GM19467 (cell line): Measurements from ENCODE around the gene MYO7A.

ENCODE experiments used
- ATAC-seq: cut with Tn5 transposase; IDR thresholded peaks from one replicate; pipeline ENCODE4 v1.9.1; 2021; ENCODE audit warnings: mild to moderate bottlenecking, moderate library complexity; ENCODE audit not compliant: unreplicated experiment

The MYO7A gene

GRCh38 chr11:77211594-77212251 is 83.7 kb downstream of the MYO7A start:
- no peak for ATAC-seq

DNA sequence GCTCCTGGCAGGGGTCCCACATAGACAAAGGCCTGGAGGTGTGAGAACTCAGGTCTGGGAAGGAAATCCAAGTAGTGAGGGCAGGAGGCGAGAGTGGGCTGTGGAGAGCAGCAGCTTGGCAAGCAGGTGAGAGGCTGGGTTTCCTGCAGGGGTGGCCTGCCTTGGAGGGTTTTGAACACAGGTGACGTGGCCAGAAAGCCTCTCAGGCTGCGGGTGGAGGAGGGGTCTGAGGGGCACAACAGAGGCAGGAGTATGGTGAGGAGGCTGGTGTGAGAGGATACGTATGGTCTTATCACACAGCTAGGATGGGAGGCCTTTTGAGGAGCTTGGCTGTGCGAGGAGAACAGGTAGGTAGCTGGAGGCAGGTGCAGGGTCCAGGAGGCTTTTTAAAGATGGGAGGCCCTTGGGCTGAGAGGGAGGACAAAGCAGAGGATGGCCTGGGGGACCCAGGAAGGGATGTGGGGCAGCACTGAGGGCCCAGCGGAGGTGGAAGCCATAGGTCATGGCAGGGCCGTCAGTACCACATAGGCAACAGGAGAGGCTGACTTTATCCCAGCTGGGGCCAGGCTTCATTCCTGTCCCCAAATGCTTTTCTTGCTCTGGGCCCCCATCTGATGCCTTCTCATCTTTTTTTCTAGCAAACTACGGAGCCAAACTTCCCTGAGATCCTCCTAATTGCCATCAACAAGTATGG is 84.4 kb downstream of the MYO7A start:
- no peak for ATAC-seq

- no peak for ATAC-seq
These were observed 85.1 kb downstream of the MYO7A start for GRCh38 chr11:77213029-77213579.

DNA sequence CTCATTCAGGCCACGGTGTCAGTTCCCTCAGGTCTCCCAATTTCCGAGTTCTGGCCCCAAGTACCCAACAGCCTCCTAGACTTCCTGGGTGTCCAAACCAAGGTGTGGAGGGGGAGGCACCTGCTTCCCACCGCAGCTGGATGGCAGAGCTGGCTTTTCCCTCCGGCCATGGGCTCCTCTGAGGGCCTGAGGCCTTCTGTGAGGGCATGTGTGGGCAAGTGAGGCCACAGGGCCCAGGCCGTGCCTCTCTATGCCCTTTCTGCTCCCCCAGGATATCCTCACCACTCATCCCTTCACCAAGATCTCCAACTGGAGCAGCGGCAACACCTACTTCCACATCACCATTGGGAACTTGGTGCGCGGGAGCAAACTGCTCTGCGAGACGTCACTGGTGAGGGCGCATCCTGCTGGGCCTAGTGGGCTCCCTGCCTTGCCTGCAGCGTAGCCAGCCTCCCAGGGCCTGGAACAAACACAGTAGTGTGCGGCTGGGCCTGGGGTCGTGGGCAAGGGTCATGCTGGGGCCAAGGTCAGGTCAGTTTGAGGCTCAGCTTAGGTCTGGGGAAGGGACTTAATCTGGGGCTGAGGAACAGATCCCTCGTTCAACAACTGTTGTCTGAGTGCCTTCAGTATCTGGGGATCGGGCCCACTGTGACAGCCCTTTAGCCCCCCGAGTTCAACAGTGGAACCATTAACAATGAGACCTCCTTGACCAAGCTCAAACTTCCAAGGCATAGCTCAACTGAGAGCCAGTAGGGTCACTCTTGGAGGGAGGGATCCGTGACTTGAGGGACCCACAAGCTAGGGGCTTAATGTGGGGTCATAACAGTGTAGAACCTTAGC is 85.8 kb downstream of the MYO7A start:
- ATAC-seq, result no peak

GRCh38 chr11:77214557-77214956 is 86.5 kb downstream of the MYO7A start:
- ATAC-seq, result no peak

DNA sequence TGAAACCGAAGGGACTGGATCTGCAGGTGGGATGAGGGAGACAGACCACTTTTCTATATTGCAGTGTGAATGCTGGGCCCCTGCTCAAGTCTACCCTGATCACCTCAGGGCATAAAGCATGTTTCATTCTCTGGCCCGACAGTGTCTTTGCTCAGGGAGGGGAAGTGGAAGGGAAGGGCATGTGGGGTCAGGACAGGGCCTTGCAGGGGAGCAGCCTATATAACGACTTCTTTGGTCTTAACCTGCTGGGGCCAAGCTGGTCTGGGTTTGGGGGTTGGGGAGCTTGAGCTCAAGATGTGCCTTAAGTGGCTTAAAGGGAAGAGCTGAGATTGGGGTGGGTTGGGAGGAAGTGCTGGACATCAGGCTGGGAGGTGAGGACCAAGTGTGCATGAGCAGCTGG is 87.1 kb downstream of the MYO7A start:
- no peak for ATAC-seq

- ATAC-seq, result no peak
These were observed 89.1 kb downstream of the MYO7A start for GRCh38 chr11:77217156-77217555.

GRCh38 chr11:77223797-77224196 is 95.8 kb downstream of the MYO7A start:
- ATAC-seq, result no peak

DNA sequence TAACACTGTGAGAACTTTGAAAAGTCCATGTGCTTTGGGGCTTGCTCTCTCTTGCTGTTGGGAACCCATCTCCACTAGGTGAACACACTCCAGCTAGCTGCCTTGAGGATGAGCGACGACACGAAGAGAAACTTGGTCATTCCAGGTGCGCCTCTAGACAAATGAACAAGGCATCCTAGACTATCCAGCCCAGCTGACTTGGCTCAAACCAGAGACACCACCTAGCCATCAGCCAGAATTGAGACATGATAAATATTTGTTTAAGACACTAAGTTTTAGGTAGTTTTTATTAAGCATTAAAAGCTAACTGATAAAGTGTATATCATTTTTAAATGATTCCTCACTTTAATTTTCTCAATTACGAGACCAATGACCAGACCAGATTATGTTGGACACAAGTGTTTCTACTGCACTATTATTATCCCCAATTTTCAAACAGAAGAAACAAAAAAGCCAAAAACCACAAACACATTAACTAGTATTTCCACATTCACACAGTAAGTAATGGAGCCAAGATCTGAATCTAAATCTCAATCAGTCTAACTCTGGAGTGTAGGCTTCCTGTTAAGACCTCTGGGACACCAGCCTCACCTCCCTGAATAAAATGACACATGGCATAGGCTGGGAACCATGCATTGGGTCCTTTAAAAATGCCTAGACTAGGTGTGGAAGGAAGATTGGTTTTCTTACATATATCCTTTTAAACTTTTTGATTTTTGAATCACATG is 103.0 kb downstream of the MYO7A start:
- no peak for ATAC-seq

- no peak for ATAC-seq
These were observed 103.8 kb downstream of the MYO7A start for GRCh38 chr11:77231800-77232199.

- ATAC-seq, result no peak
These were observed 104.2 kb downstream of the MYO7A start for GRCh38 chr11:77232242-77232641.

GRCh38 chr11:77233011-77233410 is 105.0 kb downstream of the MYO7A start:
- no peak for ATAC-seq

- no peak for ATAC-seq
These were observed 108.9 kb downstream of the MYO7A start for GRCh38 chr11:77236901-77237300.

GRCh38 chr11:77244277-77245027 is 116.4 kb downstream of the MYO7A start:
- no peak for ATAC-seq

DNA sequence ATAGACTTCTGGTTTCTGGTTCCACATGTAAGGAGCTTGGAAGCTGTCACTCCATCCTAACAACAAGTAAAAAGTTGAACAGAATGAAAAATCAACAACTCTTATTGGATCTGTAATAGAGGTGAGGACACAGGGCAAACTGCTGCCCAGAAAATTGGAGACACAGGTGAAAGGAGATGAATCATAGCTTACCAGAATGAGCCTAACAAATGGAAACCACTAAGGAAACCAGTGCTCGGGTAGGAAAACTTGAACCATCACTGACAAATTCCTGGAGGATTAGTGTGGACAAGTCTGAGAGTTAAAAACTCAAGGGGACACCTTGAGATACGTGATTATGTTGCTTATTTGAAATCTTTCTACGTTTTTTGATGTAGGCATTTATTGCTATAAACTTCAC is 121.4 kb downstream of the MYO7A start:
- no peak for ATAC-seq

DNA sequence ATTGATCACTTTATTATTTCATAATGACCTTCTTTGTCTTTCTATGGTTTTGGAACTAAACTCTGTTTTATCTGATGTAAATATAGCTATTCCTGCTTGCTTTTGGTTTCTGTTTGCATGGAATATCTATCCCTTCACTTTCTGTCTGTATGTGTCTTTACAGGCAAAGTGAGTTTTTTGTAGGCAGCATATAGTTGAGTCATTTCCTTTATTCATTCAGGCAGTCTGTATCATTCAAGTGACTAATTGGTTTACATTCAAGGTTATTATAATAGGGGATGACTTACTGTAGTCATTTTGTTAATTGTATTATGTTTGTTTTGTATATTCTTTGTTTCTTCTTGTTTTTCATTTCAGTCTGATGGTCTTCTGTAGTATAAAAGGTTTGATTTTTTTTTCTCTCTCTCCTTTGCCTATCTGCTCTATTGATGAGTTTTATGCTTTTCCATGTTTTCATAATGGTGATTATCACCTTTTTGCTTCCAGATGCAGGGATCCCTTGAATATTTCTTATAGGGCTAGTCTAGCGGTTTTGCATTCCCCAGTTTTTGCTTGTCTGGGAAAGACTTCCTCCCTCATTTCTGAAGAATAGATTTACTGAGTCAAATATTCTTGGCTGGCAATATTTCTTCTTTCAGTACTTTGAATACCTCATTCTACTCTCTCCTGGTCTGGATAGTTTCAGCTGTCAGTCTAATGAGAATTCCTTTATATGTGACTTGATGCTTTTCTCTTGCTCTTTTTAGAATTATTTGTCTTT is 123.0 kb downstream of the MYO7A start:
- ATAC-seq, result no peak

GRCh38 chr11:77252555-77253270 is 124.7 kb downstream of the MYO7A start:
- ATAC-seq, result no peak

DNA sequence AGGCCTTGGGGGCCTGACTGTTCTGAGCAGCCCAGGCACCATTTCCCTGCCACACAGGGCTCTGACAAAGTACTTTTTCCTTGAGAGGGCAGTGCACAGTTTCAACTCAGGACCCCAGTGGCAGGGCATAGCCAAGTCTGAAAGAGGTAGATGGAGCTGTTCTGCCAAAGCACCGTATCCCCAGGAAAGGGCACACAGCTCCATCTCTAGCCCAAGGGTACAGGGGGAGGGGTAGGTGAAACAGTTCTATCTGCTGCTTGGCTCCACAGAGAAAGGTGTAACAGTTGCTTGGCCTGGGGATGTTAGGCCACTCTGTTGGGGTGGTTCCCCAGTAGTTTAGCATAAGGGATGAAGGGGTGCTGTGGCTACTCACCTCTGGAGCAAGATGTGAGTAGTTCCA is 125.6 kb downstream of the MYO7A start:
- ATAC-seq, result no peak

DNA sequence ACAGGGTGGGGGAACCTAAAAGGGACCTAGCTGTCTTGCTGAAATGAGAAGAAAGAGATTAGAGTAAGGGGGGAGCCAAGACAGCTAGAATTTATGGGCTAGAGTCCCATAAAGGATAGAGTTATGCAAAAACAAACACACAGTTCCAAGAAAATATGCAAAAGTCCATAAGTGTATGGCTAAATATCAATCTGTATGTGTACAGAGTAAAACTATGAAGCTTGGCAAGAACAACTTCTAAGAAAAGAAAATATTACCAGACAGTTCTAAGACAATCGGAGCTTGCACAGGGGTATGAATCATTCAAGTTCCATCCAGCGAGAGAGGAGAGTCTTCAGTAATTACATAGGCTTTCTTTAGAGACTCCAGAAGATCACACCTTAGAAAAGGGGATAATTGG is 131.6 kb downstream of the MYO7A start:
- no peak for ATAC-seq
